Vagina (tissue), 2 donors: Measurements from ENCODE around the gene BNIP1. TPM values are rescaled to one million over a fixed set of nuclear protein-coding genes. Genes with fewer than 3 reads are reported as not detected.
"Not testable (repeated sequence)": the region's sequence is repeated elsewhere in the genome, so short reads cannot be mapped to it uniquely, and the experiment has no call there.

ENCODE experiments used
- DNase-seq, 2 donors: peaks; one replicate each; pipeline ENCODE4 v3.0.0-alpha.2; 2017; ENCODE audit errors: extremely low spot score in 2 of 2
- H3K27ac ChIP-seq: fragments of 200-600 bp; sonication (generic); one replicate; pipeline ENCODE4 v1.5.1; 2019
- H3K27me3 ChIP-seq: fragments of 200-600 bp; sonication (generic); one replicate; pipeline ENCODE4 v1.5.1; 2019
- H3K36me3 ChIP-seq, 2 donors: fragments of 200-600 bp; sonication (generic); one replicate each; pipeline ENCODE4 v1.5.1; 2017 to 2019
- H3K4me1 ChIP-seq: fragments of 200-600 bp; sonication (generic); one replicate; pipeline ENCODE4 v1.5.1; 2019
- H3K4me3 ChIP-seq, 2 donors: fragments of 200-600 bp; sonication (generic); 1 replicate in 1 of 2; 2 replicates in 1 of 2; pipeline ENCODE4 v1.5.1; 2016 to 2019
- H3K9me3 ChIP-seq: fragments of 200-600 bp; sonication (generic); one replicate; pipeline ENCODE4 v1.5.1; 2019
- POLR2A ChIP-seq, 2 donors: fragments of 450-650 bp; IDR thresholded peaks; one replicate each; pipeline ENCODE4 v1.6.1; 2017; ENCODE audit warnings: antibody characterized with exemption in 2 of 2, mild to moderate bottlenecking in 2 of 2, moderate library complexity in 2 of 2
- POLR2AphosphoS5 ChIP-seq, 2 donors: sonication (generic); formaldehyde crosslinking; IDR thresholded peaks; one replicate each; pipeline ENCODE4 v1.9.0; 2017; ENCODE audit warnings: antibody characterized with exemption in 2 of 2, mild to moderate bottlenecking in 2 of 2, low read depth in 1 of 2; ENCODE audit not compliant: insufficient read depth in 1 of 2
- intact Hi-C: fragments of 100-400 bp; cut with DNase I; formaldehyde crosslinking; loops from one replicate; pipeline ENCODE4 v1.15.1; 2023
- total RNA-seq: library from RNA; depleted of rRNA; stranded (reverse); fragments of >200 nt; gene quantifications from one replicate; pipeline ENCODE4 v1.2.3, GENCODE V29; 2016
- TF ChIP-seq, protein P1 (sequence below), 3 experiments: fragments of 450-650 bp in 2 of 3; fragments of 200-600 bp in 1 of 3; sonication (generic) in 1 of 3; IDR thresholded peaks; one replicate each; pipeline ENCODE4 v1.5.1; 2017 to 2019; ENCODE audit warnings: antibody characterized with exemption in 3 of 3, mild to moderate bottlenecking in 2 of 3, moderate library complexity in 2 of 3

BNIP1 gene
- total RNA-seq, 1 donor from 2014 or later = 12.5 TPM

DNA sequence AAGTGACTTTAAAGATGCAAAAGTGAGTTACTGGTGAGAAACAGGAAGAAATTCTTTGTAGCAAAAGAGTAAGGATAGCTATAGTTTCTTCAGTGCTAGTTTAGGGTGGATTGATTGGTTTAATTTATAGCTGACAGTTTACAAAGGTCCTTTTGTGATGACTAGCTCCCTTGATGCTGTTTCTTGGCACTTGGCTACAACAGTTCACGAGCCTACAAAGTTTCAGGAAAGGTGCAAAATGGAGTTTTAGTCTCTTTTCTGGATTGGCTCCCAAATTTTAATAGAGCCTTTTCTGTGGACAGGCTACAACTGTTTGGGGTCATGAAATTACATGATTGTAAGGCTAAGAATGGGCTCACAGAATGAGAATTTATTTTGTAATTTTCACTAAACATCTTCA is 40.9 kb upstream of the BNIP1 start:
- intact Hi-C loops = no loop called here
- Histone ChIP-seq H3K36me3 (peaks cover 0 to 8% of the 10 kb centered on the region in 2 donors), H3K27me3 (no peaks in the 10 kb centered on the region), H3K4me1 (peaks cover 21% of the 10 kb centered on the region), H3K4me3 (no peak overlapping the region), H3K27ac (no peak overlapping the region), H3K9me3 (no peaks in the 10 kb centered on the region)
- TF ChIP-seq, protein P1, sequence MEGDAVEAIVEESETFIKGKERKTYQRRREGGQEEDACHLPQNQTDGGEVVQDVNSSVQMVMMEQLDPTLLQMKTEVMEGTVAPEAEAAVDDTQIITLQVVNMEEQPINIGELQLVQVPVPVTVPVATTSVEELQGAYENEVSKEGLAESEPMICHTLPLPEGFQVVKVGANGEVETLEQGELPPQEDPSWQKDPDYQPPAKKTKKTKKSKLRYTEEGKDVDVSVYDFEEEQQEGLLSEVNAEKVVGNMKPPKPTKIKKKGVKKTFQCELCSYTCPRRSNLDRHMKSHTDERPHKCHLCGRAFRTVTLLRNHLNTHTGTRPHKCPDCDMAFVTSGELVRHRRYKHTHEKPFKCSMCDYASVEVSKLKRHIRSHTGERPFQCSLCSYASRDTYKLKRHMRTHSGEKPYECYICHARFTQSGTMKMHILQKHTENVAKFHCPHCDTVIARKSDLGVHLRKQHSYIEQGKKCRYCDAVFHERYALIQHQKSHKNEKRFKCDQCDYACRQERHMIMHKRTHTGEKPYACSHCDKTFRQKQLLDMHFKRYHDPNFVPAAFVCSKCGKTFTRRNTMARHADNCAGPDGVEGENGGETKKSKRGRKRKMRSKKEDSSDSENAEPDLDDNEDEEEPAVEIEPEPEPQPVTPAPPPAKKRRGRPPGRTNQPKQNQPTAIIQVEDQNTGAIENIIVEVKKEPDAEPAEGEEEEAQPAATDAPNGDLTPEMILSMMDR (IDR thresholded peaks at IDR 0.05) = no peak
- no peak for TF ChIP-seq POLR2AphosphoS5 (IDR thresholded peaks at IDR 0.05; ENCODE audit: insufficient read depth in 1 of 2, low read depth in 1 of 2)
- TF ChIP-seq POLR2A (IDR thresholded peaks at IDR 0.05) = no peak
- DNase-seq = no peak

DNA sequence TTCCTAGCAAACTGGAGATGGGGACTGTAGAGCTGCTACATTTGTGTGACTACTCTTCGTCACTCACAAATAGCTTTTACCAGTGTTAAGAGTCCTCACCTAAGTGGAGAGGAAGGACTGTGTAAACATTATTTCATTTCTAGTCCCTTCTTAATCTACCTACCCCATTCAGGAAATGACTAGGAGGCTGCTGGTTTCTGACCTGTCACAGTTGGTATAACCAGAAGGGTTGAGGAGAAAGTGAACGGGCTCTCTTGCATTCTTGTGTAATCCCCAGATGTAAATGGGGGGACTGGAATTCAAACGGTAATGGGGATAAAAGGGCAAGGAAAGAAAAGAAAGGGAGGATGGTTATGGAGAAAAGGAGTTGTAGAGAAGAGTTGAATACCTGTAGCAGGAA is 35.4 kb upstream of the BNIP1 start:
- Histone ChIP-seq H3K27me3 (no peaks in the 10 kb centered on the region), H3K27ac (no peak overlapping the region), H3K4me3 (no peak overlapping the region), H3K9me3 (no peaks in the 10 kb centered on the region), H3K4me1 (peaks cover 2% of the 10 kb centered on the region), H3K36me3 (peaks cover 0 to 44% of the 10 kb centered on the region in 2 donors)
- no peak for TF ChIP-seq POLR2A (IDR thresholded peaks at IDR 0.05)
- intact Hi-C loops = no loop called here
- no peak for DNase-seq

DNA sequence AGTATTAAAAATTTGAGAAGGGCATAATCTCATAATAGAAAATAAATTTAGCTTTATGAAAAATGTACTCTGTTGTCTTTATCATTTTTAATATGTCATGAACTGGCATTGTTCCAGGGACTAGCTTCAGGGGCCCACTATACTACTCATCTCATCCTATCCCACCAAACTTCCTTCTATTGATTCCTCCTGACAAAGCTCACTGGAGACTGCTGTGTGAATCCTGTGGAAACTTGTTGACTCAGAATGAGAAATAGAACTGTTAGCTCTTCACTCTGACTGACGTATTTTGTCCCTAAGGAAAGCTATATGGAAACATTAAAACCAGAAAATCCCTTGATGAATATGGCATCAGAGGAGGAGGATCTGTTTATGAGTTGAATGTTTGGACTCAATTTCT is 29.8 kb upstream of the BNIP1 start:
- Histone ChIP-seq H3K9me3 (no peaks in the 10 kb centered on the region), H3K36me3 (peaks cover 0 to 54% of the 10 kb centered on the region in 2 donors), H3K4me1 (no peaks in the 10 kb centered on the region), H3K27me3 (no peaks in the 10 kb centered on the region), H3K4me3 (no peak overlapping the region), H3K27ac (no peak overlapping the region)
- DNase-seq = no peak
- intact Hi-C loops = no loop called here
- TF ChIP-seq, protein P1 (IDR thresholded peaks at IDR 0.05) = no peak

DNA sequence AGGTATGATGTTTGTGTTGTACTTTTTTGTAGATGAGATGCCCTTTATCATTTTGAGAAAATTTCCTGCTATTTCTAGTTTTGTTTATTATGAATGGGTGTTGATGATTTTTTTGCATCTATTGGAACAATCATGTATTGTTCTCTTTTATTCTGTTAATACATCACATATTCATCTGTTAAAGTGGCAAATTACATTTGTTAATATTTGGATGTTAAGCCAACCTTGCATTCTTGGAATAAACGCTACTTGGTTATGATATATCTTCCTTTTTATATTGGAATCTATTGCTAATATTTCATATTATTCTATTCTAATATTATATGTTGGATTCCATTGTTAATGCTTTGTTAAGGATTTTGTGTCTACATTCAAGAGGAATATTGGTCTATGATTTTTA is 24.6 kb upstream of the BNIP1 start:
- no peak for DNase-seq
- Histone ChIP-seq H3K4me1 (no peaks in the 10 kb centered on the region), H3K9me3 (no peaks in the 10 kb centered on the region), H3K27ac (no peak overlapping the region), H3K4me3 (no peak overlapping the region), H3K36me3 (peaks cover 0 to 45% of the 10 kb centered on the region in 2 donors), H3K27me3 (no peaks in the 10 kb centered on the region)
- TF ChIP-seq POLR2A (IDR thresholded peaks at IDR 0.05) (no peak), POLR2AphosphoS5 (IDR thresholded peaks at IDR 0.05; ENCODE audit: insufficient read depth in 1 of 2, low read depth in 1 of 2) (no peak)
- TF ChIP-seq, protein P1 (IDR thresholded peaks at IDR 0.05) = no peak
- intact Hi-C loops = no loop called here

DNA sequence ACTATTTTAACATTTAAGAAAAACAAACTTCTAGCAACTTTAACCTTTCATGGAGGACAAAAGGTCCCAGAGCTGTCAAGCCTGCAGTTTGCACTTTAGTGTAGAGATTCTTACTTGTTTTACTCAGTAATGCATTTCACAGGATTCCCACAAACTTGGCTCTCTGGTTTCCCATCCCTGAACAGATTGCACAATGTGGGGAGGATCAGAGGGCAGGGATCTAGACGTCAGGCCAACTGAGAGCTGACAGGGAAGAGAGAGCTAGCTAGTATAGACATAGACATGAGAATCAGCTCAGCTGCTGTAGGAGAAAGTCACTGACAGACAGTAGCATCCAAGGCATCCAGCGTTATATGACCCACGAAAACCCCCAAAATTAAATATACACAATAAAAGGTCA is 20.9 kb upstream of the BNIP1 start:
- no peak for DNase-seq
- no peaks in the 10 kb centered on the region for H3K4me1 ChIP-seq
- TF ChIP-seq POLR2AphosphoS5 (IDR thresholded peaks at IDR 0.05; ENCODE audit: insufficient read depth in 1 of 2, low read depth in 1 of 2) (no peak), POLR2A (IDR thresholded peaks at IDR 0.05) (no peak)
- TF ChIP-seq, protein P1 (IDR thresholded peaks at IDR 0.05) = no peak
- peaks cover 0 to 45% of the 10 kb centered on the region in 2 donors for H3K36me3 ChIP-seq
- no peak overlapping the region for H3K4me3 ChIP-seq
- H3K27me3 ChIP-seq = no peaks in the 10 kb centered on the region
- intact Hi-C loops = no loop called here
- H3K9me3 ChIP-seq = no peaks in the 10 kb centered on the region
- H3K27ac ChIP-seq = no peak overlapping the region

DNA sequence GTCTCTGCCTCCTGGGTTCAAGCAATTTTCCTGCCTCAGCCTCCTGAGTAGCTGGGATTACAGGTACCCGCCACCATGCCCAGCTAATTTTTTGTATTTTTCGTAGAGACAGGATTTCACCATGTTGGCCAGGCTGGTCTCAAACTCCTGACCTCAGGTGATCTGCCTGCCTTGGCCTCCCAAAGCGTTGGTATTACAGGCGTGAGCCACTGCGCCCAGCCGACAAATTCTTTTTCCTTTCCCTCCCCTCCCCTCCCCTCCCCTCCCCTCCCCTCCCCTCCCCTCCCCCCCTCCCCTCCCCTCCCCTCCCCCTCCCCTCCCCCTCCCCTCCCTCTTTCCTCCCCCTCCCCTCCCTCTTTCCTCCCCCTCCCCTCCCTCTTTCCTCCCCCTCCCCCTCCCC is 12.2 kb upstream of the BNIP1 start:
- H3K4me3 ChIP-seq, intact Hi-C loops, H3K4me1 ChIP-seq, DNase-seq, H3K9me3 ChIP-seq, H3K27me3 ChIP-seq, H3K27ac ChIP-seq: not testable (repeated sequence)
- peaks cover 0 to 26% of the 10 kb centered on the region in 2 donors for H3K36me3 ChIP-seq
